ENCODE measurements around the gene STK40.

DNA sequence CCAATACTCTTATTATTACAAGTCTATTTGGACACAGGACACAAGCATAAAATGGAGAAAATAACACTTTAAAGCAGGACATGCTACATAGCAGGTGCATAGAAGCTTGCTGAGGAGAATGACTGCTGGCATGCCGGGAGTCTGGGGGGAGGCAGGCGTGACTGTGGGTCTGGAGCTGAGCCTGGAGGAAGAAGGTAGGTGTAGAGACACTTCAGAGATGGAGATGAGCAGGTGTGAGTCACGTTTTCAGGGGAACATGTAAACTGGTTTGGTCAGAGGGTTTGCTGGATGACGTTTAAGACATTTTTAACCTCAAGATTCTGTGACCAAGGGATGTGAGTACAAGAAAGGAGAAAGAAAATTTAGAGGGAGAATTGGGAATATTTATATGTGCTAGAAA lies 40.1 kb upstream of the STK40 start:
- TF ChIP-seq POLR2A (IDR thresholded peaks at IDR 0.05) = no peak
- TF ChIP-seq, protein P1, sequence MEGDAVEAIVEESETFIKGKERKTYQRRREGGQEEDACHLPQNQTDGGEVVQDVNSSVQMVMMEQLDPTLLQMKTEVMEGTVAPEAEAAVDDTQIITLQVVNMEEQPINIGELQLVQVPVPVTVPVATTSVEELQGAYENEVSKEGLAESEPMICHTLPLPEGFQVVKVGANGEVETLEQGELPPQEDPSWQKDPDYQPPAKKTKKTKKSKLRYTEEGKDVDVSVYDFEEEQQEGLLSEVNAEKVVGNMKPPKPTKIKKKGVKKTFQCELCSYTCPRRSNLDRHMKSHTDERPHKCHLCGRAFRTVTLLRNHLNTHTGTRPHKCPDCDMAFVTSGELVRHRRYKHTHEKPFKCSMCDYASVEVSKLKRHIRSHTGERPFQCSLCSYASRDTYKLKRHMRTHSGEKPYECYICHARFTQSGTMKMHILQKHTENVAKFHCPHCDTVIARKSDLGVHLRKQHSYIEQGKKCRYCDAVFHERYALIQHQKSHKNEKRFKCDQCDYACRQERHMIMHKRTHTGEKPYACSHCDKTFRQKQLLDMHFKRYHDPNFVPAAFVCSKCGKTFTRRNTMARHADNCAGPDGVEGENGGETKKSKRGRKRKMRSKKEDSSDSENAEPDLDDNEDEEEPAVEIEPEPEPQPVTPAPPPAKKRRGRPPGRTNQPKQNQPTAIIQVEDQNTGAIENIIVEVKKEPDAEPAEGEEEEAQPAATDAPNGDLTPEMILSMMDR (IDR thresholded peaks at IDR 0.05) = no peak

Data from upper lobe of left lung (tissue), 4 donors.